Sigmoid colon (tissue), 4 donors: ENCODE data around the gene ARHGAP15.

ENCODE experiments used
- CTCF ChIP-seq, 4 experiments: fragments of 450-650 bp in 3 of 4; fragments of 200-600 bp in 1 of 4; IDR thresholded peaks; one replicate each; pipeline ENCODE4 v1.5.1; 2016 to 2019; ENCODE audit warnings: antibody characterized with exemption in 4 of 4, mild to moderate bottlenecking in 3 of 4, moderate library complexity in 2 of 4
- POLR2A ChIP-seq, 2 donors: fragments of 450-650 bp; IDR thresholded peaks; one replicate each; pipeline ENCODE4 v1.6.1; 2016; ENCODE audit warnings: antibody characterized with exemption in 2 of 2, mild to moderate bottlenecking in 2 of 2, moderate library complexity in 2 of 2
- POLR2AphosphoS5 ChIP-seq, 4 donors: sonication (generic); formaldehyde crosslinking; IDR thresholded peaks; one replicate each; pipeline ENCODE4 v1.6.1; 2017; ENCODE audit warnings: antibody characterized with exemption in 4 of 4

GRCh38 chr2:143282684-143283083, 153.5 kb downstream of the ARHGAP15 start:
- no peak for TF ChIP-seq CTCF (IDR thresholded peaks at IDR 0.05)
- TF ChIP-seq POLR2AphosphoS5 (IDR thresholded peaks at IDR 0.05), result no peak
- TF ChIP-seq POLR2A (IDR thresholded peaks at IDR 0.05), result no peak
